Heart right ventricle (tissue), 16 donors: Measurements from ENCODE around the gene PHYHD1. TPM values are rescaled to one million over a fixed set of nuclear protein-coding genes. Genes with fewer than 3 reads are reported as not detected.

Experiments
- ATAC-seq, 8 donors: fragments of 200-7000 bp; cut with Tn5 transposase; one replicate each; pipeline ENCODE4 v1.9.1; 2020; ENCODE audit warnings: mild to moderate bottlenecking in 8 of 8, moderate library complexity in 8 of 8, moderate number of reproducible peaks in 1 of 8
- DNase-seq, 2 donors: peaks; one replicate each; pipeline ENCODE4 v3.0.0-alpha.2; 2020
- H3K27ac ChIP-seq, 10 donors: fragments of 200-600 bp; sonication (generic) in 2 of 10; one replicate each; pipeline versions ENCODE4 v1.5.0 to v1.8.0; 2020 to 2022; ENCODE audit warnings: mild to moderate bottlenecking in 3 of 10
- H3K27me3 ChIP-seq, 7 donors: fragments of 200-600 bp; one replicate each; pipeline ENCODE4 v1.8.0; 2021 to 2022; ENCODE audit warnings: mild to moderate bottlenecking in 2 of 7
- H3K36me3 ChIP-seq, 9 donors: fragments of 200-600 bp; sonication (generic) in 1 of 9; one replicate each; pipeline versions ENCODE4 v1.5.0 to v1.8.0; 2020 to 2022; ENCODE audit warnings: mild to moderate bottlenecking in 2 of 9
- H3K4me1 ChIP-seq, 9 donors: fragments of 200-600 bp; sonication (generic) in 1 of 9; one replicate each; pipeline versions ENCODE4 v1.5.0 to v1.8.0; 2020 to 2022; ENCODE audit warnings: mild to moderate bottlenecking in 4 of 9
- H3K4me3 ChIP-seq, 10 donors: fragments of 200-600 bp; sonication (generic) in 2 of 10; one replicate each; pipeline versions ENCODE4 v1.5.0 to v1.8.0; 2020 to 2022; ENCODE audit warnings: mild to moderate bottlenecking in 7 of 10, moderate library complexity in 2 of 10
- H3K9me3 ChIP-seq, 11 donors: fragments of 200-600 bp in 10 of 11; sonication (generic) in 2 of 11; one replicate each; pipeline versions ENCODE4 v1.5.0 to v1.8.0; 2013 to 2022; ENCODE audit warnings: mild to moderate bottlenecking in 2 of 11, control low read depth in 1 of 11, moderate library complexity in 1 of 11
- CTCF ChIP-seq, 9 donors: fragments of 200-600 bp; sonication (generic) in 2 of 9; IDR thresholded peaks; one replicate each; pipeline versions ENCODE4 v1.5.0 to v1.8.0; 2021 to 2022; ENCODE audit warnings: antibody characterized with exemption in 9 of 9, mild to moderate bottlenecking in 5 of 9, moderate library complexity in 1 of 9
- WGBS, 2 donors: extraction: QIAGEN DNeasy Blood & Tissue Kit; methylation state at CpG; one replicate each; pipeline ENCODE4 v1.1.7; 2013; ENCODE audit warnings: inconsistent platforms in 1 of 2; 5-methylcytosine and 5-hydroxymethylcytosine counted together
- intact Hi-C, 10 donors: fragments of 100-400 bp; cut with DNase I; formaldehyde crosslinking; loops; one replicate each; pipeline versions ENCODE4 v1.11.1 to v1.14.2; 2022
- long read RNA-seq, 3 donors: library from polyadenylated mRNA; unstranded; transcript quantifications; one replicate each; pipeline ENCODE4 v2.0.0, GENCODE V29; 2020 to 2021
- polyA plus RNA-seq, 2 donors: library from polyadenylated mRNA; stranded (reverse); fragments of 200-250 nt; gene quantifications; one replicate each; pipeline ENCODE4 v1.2.3, GENCODE V29; 2013
- total RNA-seq, 10 donors: library from RNA; stranded (reverse); fragmentation: NEBNext Ultra II Directional in 3 of 10; extraction: Animal tissue kit (Norgen Biotek cat#: 25700) in 3 of 10; gene quantifications; one replicate each; pipeline versions ENCODE4 v1.2.1 to v1.2.4, GENCODE V29; 2021 to 2023
- donor health status: Arrhythmogenic right ventricular cardiomyopathy.
- donor health status: ischemic (EF 13 %, LVEDD 7.1; RV severe dilation, severe dysfunction).
- donor health status: healthy with polysubstance abuse.
- donor health status: DM: no; HTN: yes; CAD: no.
- donor health status: DM: no; HTN: no; CAD: no.
- donor health status: ischemic (EF 25% LVEDD 6.9; RV normal size, moderate dysfunction).
- donor health status: ischemic (EF 25% LVEDD 5.7; RV mildly dilated, moderate dysfunction).
- donor health status: healthy.
- donor health status: DM: yes; HTN: yes; CAD: no.
- donor health status: Ischemic cardiomyopathy.
- donor health status: ischemic (EF 35%, LVEDD 5.7; RV mildly dilated, moderate dysfunction).
- donor health status: nonischemic (EF 11% LVEDD 7.7; RV severe dilation, severe dysfunction).
- donor health status: DM: yes; HTN: yes; CAD: no.
- donor health status: PGD.
- donor health status: ischemic (EF 29% LVEDD 5.4; RV normal size, mild dysfunction).
- donor health status: nonischemic (EF 23%, LVEDD 6.1; RV moderate dilation, normal function).

The PHYHD1 gene
- total RNA-seq (10 to 100 TPM; 14.7 to 38.9 (median 21.8) TPM), polyA plus RNA-seq (10 to 100 TPM; 26.3 to 49.2 TPM)
- long read RNA-seq, donor 1, partial matches to known transcripts, result 4 of 16 reads
- long read RNA-seq, donor 1, other reads (novel, unspliced or antisense), result 10 of 16 reads
- long read RNA-seq, donor 2, partial matches to known transcripts, result 14 of 17 reads
- long read RNA-seq, donor 2, other reads (novel, unspliced or antisense), result 2 of 17 reads
- long read RNA-seq, donor 3, partial matches to known transcripts, result 2 of 12 reads
- long read RNA-seq, donor 3, other reads (novel, unspliced or antisense), result 10 of 12 reads

GRCh38 chr9:128920381-128921058 lies at the start of gene PHYHD1:
PHYHD1 (plus strand) TSS chr9:128920982; CDS start chr9:128922324, 1,342 bp downstream.
- peaks cover 27 to 74% (median 62%) of the 10 kb centered on the region in 9 donors for H3K4me1 ChIP-seq
- peak; percentile 50 to 78 for DNase-seq
- H3K27me3 ChIP-seq, result no peaks in the 10 kb centered on the region
- ATAC-seq, result peak in 7 of 8 donors; percentile 12 to 82 (median 52)
- H3K27ac ChIP-seq, result peak within 1 kb of the TSS; percentile 20 to 94 (median 87)
- H3K4me3 ChIP-seq, result peak within 1 kb of the TSS; percentile 16 to 74 (median 62)
- TF ChIP-seq CTCF (IDR thresholded peaks at IDR 0.05), result no peak
- no peaks in the 10 kb centered on the region for H3K9me3 ChIP-seq
- intact Hi-C loops, result loop anchor here in 2 of 10 donors (1.0 to 5.0 kb wide), 2 partner anchors 38 kb away; partner anchors contain the start of genes LRRC8A (in 2 of the 2) and KYAT1 (in 1 of the 2)
- WGBS, 2 donors, result 26 to 36% methylated on average over 13 of the region's 13 CpGs
- H3K36me3 ChIP-seq, result peaks cover 0 to 37% (median 9%) of the 10 kb centered on the region in 9 donors

DNA sequence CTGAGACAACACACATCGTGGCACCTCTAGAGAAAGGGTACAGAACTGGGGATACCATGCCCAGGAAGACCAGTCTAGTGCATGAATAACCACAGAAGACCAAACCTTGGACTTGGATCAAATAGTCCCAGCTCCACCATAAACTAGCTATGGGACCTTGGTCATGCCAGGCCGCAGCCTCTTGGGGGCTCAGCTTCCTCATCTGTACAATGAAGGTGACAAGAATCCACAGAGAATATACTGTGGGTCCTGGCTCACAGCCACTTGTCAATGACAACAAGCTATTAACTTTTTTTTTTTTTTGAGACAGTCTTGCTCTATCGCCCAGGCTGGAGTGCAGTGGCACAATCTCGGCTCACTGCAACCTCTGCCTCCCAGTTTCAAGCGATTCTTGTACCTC lies 42.9 kb upstream of the PHYHD1 start:
- Histone ChIP-seq H3K27me3 (no peaks in the 10 kb centered on the region), H3K4me1 (peaks cover 0 to 48% (median 32%) of the 10 kb centered on the region in 9 donors), H3K9me3 (no peaks in the 10 kb centered on the region), H3K4me3 (no peak overlapping the region), H3K36me3 (no peaks in the 10 kb centered on the region), H3K27ac (peak overlapping the region in 4 of 10 donors; percentile 18 to 50 (median 33))
- WGBS, 2 donors, result 87 to 90% methylated on average over 5 of the region's 5 CpGs
- intact Hi-C loops, result no loop called here
- ATAC-seq, result no peak
- DNase-seq, result no peak
- no peak for TF ChIP-seq CTCF (IDR thresholded peaks at IDR 0.05)

- Histone ChIP-seq H3K9me3 (no peaks in the 10 kb centered on the region), H3K4me1 (peaks cover 4 to 79% (median 64%) of the 10 kb centered on the region in 9 donors), H3K4me3 (peak within 1 kb of the TSS; percentile 81 to 99 (median 96)), H3K27ac (peak within 1 kb of the TSS; percentile 96 to 100 (median 98)), H3K36me3 (peaks cover 0 to 28% (median 5%) of the 10 kb centered on the region in 9 donors), H3K27me3 (no peaks in the 10 kb centered on the region)
- ATAC-seq (peak; percentile 90 to 96 (median 94)), DNase-seq (peak; percentile 98 to 99)
- peak in 4 of 9 donors; percentile 14 to 39 (median 24) for TF ChIP-seq CTCF (IDR thresholded peaks at IDR 0.05)
- intact Hi-C loops, result loop anchor here in 8 of 10 donors (1.0 to 5.0 kb wide), 7 partner anchors 35 to 45 kb away; partner anchors contain the start of gene PHYHD1 (in 2 of the 8)
- WGBS, 2 donors, result 0% methylated on average over 38 to 70 of the region's 70 CpGs
Observed at GRCh38 chr9:128881884-128882676, 38.7 kb upstream of the PHYHD1 start, which contains the start of the genes KYAT1 and LRRC8A. KYAT1 (minus strand) TSS chr9:128881950; CDS start chr9:128845405, 36,545 bp downstream. LRRC8A (plus strand) TSS chr9:128882133; CDS start chr9:128907165, 25,032 bp downstream.
